GM19455 (cell line): ENCODE results near the gene PSMD4.

Experiments used
- ATAC-seq: cut with Tn5 transposase; IDR thresholded peaks from one replicate; pipeline ENCODE4 v1.9.1; 2021; ENCODE audit not compliant: unreplicated experiment

PSMD4 gene

DNA sequence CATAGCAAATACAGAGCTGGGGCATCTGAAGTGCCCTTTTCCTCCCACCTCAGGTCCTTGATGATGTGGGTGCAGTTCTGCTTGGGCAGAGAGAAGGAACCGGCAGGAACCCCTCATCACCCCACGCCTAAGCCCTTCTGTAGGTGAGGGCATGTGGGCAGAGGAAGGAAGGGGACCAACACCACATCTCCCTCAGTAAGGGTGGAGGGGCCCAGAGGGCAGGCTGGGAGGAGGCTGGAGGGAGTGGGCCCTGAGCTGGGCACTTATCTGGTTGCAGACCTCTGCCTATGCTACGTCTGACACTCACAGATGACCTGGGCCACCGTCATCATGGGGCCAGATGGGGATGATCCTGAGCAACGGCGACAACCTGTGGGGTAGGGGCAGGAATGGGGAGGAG lies 38.6 kb downstream of the PSMD4 start:
- no peak for ATAC-seq

DNA sequence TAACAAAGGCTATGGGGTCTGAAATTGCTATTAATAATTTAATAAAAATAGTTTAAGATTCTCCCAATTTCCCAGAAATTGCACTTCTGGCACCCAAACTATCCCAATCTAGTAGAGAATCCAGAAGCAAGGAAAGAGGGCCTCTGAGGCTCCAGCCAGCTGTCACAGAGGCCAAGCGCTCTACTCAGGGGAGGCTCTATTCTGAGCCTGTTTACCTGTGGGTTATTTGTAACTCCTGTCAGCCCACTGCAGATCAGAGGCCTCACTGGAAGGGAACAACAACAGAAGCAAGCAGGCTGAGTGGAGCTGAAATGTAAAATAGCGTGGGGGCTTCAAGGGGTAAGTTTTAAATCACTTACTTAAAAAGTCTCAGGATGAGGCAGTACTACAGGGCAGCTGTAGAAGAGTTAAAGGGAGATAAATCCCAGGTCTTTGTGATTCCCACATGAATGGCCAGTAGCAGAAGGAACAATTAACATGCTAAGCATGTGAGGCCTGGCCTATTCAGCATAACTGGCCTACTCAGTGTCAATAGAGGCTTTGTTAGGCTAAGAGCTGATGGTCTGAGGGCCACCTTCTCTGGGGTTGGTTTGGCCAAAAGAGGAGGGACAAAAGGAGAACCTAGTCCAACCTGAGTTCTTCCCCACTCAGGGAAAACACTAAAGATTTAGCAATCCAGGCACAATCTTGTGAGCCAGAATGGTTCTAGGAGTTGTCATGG lies 40.4 kb downstream of the PSMD4 start:
- no peak for ATAC-seq

DNA sequence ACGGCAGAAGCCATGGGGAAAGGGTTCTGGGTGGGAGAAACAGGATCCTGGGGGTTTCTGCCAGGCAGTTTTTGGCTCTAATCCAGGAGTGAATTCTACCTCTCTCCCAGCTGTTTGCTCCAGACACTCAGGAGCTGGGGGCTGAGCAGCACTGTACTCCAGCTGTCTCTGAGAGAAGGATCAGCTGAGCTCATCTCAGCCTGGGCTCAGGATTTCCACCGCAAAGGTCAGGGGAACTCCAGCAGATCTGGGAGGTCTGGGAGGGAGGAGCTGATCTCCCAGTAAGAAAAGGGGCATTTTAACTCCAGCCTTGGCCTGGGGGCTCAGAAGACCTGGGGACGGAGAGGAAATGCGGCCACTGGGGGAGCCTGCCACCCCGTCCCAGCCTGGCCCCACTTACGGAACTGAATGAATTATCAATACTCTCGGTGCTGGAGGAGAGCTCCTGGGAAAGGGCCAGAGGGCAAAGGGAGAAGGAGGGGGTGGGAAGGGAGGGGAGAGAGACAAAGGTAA lies 55.3 kb downstream of the PSMD4 start:
- ATAC-seq, result no peak

DNA sequence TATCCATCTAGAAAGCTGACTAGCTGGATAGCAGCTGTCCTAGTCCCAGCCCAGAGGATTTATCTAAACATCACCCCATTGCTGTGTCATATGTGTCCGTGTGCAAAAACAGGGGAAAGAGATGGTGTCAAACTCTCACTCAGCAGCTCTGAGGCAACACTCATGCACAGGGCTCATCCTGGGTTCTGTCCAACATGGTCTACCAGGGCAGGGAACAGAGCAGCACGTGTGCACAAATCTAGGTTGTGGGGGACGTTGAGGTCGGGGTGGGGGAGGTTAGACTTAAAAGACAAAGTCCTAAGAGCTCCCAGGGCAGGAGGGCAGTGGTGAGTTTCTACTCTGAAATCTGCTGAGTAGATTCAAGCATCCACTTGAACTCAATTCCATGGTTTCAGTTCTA lies 56.5 kb downstream of the PSMD4 start:
- ATAC-seq, result no peak

DNA sequence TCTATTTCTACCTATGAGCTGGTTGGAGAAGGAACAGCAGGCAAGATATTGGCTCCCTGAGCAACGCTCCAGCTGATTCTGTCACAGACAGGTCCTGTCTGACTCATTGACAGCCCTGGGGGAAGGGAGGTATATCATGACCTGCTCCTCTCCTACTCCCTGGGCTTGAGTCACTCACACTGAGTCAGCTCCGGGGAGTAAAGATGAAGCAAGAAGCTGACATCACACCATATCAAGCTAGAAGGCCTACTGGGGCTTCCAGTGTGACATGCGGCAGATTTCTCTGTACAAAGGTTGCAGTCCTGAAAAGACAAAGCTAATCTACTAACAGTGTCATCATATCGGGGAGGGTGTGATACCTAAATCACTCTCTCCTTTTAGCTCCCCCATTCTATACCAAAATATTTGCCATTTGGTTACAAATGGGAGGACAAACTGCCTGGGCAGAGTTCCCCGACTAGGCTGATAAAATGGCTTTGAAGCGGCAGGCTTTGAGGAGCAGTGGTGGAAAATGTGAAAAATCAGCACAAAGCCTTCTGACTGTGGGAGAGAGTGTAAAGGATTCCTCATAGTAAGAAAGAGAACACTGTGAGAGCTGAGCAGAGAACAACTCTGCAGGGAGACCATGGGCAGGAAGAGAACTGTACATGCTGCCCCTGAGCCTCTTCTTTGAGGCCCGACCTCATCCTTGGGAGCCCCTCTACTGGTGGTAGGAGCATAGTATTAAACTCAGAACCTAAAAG lies 57.2 kb downstream of the PSMD4 start:
- ATAC-seq, result no peak

DNA sequence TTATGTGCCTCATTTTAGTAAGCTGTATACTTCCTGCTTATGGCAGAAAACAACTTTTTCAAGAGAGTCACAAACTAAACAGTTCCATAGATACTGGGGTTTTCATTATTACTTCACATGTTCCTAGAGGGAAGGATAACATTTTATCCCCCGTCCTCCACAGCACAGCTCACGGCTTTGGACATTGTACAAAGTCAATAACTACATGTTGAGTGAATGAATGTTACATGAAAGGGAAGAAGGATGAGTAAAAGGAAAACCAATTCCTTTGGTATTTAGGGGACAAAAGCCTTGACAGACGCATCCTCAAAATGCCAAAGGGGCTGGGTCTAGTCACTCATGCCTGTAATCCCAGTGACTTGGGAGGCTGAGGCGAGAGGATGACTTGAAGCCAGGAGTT lies 57.9 kb downstream of the PSMD4 start:
- ATAC-seq, result no peak

DNA sequence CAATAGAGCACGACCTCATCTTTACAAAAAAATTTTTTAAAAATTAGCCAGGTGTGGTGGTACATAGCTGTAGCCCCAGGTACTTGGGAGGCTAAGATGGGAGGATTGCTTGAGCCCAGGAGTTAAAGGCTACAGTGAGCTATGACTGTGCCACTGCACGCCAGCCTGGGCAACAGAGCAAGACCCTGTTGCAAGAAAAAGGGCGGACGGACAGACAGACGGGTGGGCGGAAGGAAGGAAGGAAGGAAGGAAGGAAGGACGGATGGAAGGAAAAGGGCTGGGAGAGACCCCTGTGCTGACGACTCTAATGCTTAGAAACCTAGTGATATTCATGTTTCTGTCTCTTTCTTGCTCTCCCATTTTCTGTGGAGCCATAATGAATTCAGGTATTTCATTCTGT lies 58.3 kb downstream of the PSMD4 start:
- no peak for ATAC-seq

DNA sequence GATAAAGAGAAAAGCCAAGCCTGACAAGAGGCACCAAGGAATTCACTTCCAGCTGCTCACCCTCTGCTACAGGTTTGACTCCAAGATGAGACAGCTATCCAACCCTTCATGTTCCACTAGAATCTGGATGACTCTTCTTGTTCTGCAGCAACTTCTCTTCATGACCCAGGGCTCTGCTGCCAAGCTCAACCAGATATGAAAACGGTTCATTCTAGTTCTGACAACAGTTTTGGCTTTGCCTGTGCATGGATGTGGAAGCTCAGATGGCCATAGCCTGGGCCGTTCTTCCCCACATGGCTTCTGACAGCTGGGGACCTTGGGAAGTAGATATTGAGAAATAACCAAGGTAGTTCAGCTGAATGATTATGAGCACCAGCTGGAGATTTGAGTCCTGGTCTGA lies 59.0 kb downstream of the PSMD4 start:
- no peak for ATAC-seq

DNA sequence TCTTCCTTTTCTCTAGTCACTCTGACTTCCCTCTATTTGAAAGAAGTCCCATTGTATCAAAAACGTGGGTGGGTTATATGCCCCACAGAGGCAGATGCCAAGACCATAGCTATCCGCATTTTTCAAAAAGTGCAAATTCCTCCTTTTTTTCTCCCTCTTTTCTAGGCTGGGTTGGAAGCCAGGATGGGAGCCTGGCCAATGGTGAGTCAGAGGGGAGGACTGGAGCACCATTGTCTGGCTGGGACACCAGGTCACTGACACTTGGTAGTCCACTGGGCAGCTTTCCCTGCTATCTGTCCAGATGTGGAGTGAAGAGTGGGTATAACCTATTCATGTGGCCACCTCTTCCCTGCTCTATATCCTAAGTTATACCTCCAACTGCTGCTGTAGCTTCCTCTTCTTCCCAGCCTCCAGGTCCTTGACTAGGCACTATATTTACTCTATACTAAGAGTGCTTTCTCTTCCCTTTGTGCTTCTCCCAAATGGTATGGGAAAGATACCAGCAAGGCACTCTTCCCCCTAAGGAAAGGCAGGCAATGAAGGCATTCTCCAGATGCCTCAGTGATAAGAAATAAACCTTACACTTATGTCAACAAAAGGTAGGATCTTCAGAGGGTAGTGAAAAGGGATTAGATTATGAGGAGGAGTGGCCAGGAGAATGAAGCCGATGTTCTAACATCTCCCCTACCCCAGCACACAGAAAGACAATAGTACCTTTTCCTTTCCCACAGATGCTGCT lies 59.8 kb downstream of the PSMD4 start:
- ATAC-seq, result no peak

DNA sequence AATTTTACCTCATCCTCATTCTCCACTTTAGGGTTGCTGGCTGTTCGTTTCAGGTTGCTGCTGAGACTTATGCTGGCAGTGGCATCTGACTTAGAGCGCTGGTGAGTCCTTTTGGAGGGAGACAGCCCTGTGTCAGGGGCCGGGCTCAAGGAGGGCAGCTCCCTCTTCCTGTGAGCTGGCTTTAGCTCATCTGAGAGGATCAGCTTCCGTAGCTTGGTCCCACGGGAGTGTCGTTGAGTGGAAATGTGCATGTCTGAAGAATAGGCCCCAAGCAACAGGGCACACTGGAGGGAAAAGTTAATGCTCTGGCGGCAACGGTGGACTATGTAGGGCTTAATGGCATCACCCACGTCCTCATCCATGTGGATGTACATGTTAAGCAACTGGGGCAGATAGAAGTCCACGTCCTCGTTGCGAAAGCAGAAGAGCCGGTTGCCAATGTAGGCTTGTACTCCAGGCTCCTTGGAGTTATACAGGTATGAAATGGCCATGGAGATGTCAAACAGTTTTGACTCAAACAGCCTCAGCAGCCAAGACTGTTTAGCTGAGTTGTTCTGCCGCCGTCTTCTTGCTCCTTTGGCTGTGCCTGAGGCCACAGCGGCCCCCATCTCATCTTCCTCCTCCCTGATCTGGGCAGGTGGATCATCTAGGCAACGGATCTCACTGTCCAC lies 61.2 kb downstream of the PSMD4 start:
- ATAC-seq, result no peak
